ENCODE results near the gene TSPAN6. TPM values are rescaled to one million over a fixed set of nuclear protein-coding genes. Genes with fewer than 3 reads are reported as not detected.

The TSPAN6 gene
- total RNA-seq, 1 donor from 2014 or later, result 0.07 TPM

DNA sequence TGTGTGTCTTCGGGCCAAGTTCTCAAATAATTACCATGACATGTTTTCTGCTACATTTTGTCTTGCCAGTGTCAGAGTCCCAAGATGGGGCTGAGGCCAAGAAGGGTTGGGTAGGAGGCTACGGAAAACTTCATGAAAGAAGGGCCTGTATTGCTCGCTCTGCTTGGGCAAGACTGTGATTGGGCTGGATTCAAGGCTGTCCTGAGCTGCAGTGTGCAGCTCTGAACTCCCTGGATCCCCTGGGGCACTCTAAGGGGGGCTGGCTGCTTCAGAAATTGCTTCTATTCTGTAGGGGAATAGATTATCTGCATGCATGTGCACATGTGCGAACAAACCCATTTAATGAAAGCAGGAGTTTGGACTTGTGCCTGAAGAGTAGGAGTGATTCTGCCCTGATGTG lies 13.6 kb downstream of the TSPAN6 start:
- intact Hi-C loops (cut with micrococcal nuclease), result no loop called here
- peaks cover 1% of the 10 kb centered on the region for H3K27me3 Mint-ChIP-seq
- H3K4me3 Mint-ChIP-seq, result no peak overlapping the region
- no peak for TF ChIP-seq CTCF (IDR thresholded peaks at IDR 0.05)
- no peaks in the 10 kb centered on the region for H3K9me3 Mint-ChIP-seq
- CTCF ChIA-PET, result no interaction called here
- DNase-seq, result no peak
- POLR2A ChIA-PET, result no interaction called here
- H3K27ac Mint-ChIP-seq, result no peak overlapping the region
- peaks cover 13% of the 10 kb centered on the region for H3K4me1 Mint-ChIP-seq
- no peak for ATAC-seq (ENCODE audit: low read depth)
- no peaks in the 10 kb centered on the region for H3K36me3 Mint-ChIP-seq (ENCODE audit: low read depth)

- peaks cover 9% of the 10 kb centered on the region for H3K27me3 Mint-ChIP-seq
- no peaks in the 10 kb centered on the region for H3K36me3 Mint-ChIP-seq (ENCODE audit: low read depth)
- no peak for TF ChIP-seq CTCF (IDR thresholded peaks at IDR 0.05)
- ChIA-PET CTCF (interaction anchor here (0.6 to 1.8 kb wide), 9 partner anchors 8 to 776 kb away, joined by 3 to 16 read pairs (median 5); partner anchors contain the start of genes RPL36A and TSPAN6), POLR2A (interaction anchor here (0.6 kb wide), 1 partner anchor 8 kb away, joined by 3 read pairs; no protein-coding TSS in a partner anchor)
- no peak overlapping the region for H3K4me3 Mint-ChIP-seq
- ATAC-seq (ENCODE audit: low read depth), result peak; percentile 90
- intact Hi-C loops (cut with micrococcal nuclease), result loop anchor here (1.0 kb wide), 2 partner anchors 11 to 21 kb away; partner anchors contain the start of gene TSPAN6
- H3K27ac Mint-ChIP-seq, result no peak overlapping the region
- DNase-seq, result no peak
- H3K4me1 Mint-ChIP-seq, result peaks cover 5% of the 10 kb centered on the region
- H3K9me3 Mint-ChIP-seq, result no peaks in the 10 kb centered on the region
Observed at GRCh38 chrX:100615005-100615404, 21.6 kb downstream of the TSPAN6 start.

- H3K9me3 Mint-ChIP-seq, result no peaks in the 10 kb centered on the region
- no peak overlapping the region for H3K27ac Mint-ChIP-seq
- DNase-seq, result no peak
- H3K4me3 Mint-ChIP-seq, result no peak overlapping the region
- no peak for ATAC-seq (ENCODE audit: low read depth)
- intact Hi-C loops (cut with micrococcal nuclease), result no loop called here
- TF ChIP-seq CTCF (IDR thresholded peaks at IDR 0.05), result no peak
- POLR2A ChIA-PET, result no interaction called here
- CTCF ChIA-PET, result no interaction called here
- H3K4me1 Mint-ChIP-seq, result peaks cover 11% of the 10 kb centered on the region
- peaks cover 8% of the 10 kb centered on the region for H3K27me3 Mint-ChIP-seq
- no peaks in the 10 kb centered on the region for H3K36me3 Mint-ChIP-seq (ENCODE audit: low read depth)
Observed at GRCh38 chrX:100611951-100612350, 24.7 kb downstream of the TSPAN6 start.

- Mint-ChIP-seq H3K4me3 (no peak overlapping the region), H3K27me3 (peaks cover 6% of the 10 kb centered on the region), H3K4me1 (peaks cover 18% of the 10 kb centered on the region), H3K27ac (no peak overlapping the region), H3K36me3 (ENCODE audit: low read depth) (no peaks in the 10 kb centered on the region), H3K9me3 (no peaks in the 10 kb centered on the region)
- DNase-seq (no peak), ATAC-seq (ENCODE audit: low read depth) (no peak)
- POLR2A ChIA-PET, result no interaction called here
- CTCF ChIA-PET, result interaction anchor here (1.0 to 1.6 kb wide), 2 partner anchors 98 to 100 kb away, joined by 4 to 5 read pairs; no protein-coding TSS in a partner anchor
- no peak for TF ChIP-seq CTCF (IDR thresholded peaks at IDR 0.05)
- intact Hi-C loops (cut with micrococcal nuclease), result no loop called here
Observed at GRCh38 chrX:100609591-100609990, 27.0 kb downstream of the TSPAN6 start.

GRCh38 chrX:100606753-100607152 lies 29.9 kb downstream of the TSPAN6 start:
- H3K4me3 Mint-ChIP-seq, result no peak overlapping the region
- no peak overlapping the region for H3K27ac Mint-ChIP-seq
- ATAC-seq (ENCODE audit: low read depth) (peak; percentile 31), DNase-seq (no peak)
- no peak for TF ChIP-seq CTCF (IDR thresholded peaks at IDR 0.05)
- H3K27me3 Mint-ChIP-seq, result peaks cover 5% of the 10 kb centered on the region
- CTCF ChIA-PET, result interaction anchor here (1.2 to 2.1 kb wide), 2 partner anchors 8 to 19 kb away, joined by 5 read pairs; no protein-coding TSS in a partner anchor
- intact Hi-C loops (cut with micrococcal nuclease), result loop anchor here (2.0 kb wide), 2 partner anchors 20 to 94 kb away; no protein-coding TSS in a partner anchor
- no peaks in the 10 kb centered on the region for H3K9me3 Mint-ChIP-seq
- H3K36me3 Mint-ChIP-seq (ENCODE audit: low read depth), result no peaks in the 10 kb centered on the region
- peaks cover 18% of the 10 kb centered on the region for H3K4me1 Mint-ChIP-seq
- POLR2A ChIA-PET, result interaction anchor here (0.7 kb wide), 1 partner anchor 8 kb away, joined by 3 read pairs; no protein-coding TSS in a partner anchor

All from activated B cell treated with CpG ODN at 0.5 μM for 24 hours (primary cell).